Measurements from ENCODE around the gene FBXL16.

- TF ChIP-seq CTCF (IDR thresholded peaks at IDR 0.05; ENCODE audit: low read depth, low read length) (no peak), EZH2phosphoT487 (IDR thresholded peaks at IDR 0.05; ENCODE audit: low read depth) (no peak)
Measured at GRCh38 chr16:673399-673991, 32.1 kb downstream of the FBXL16 start.
